ENCODE measurements around the gene SNIP1. TPM values are rescaled to one million over a fixed set of nuclear protein-coding genes. Genes with fewer than 3 reads are reported as not detected.
"Not testable (repeated sequence)": the region's sequence is repeated elsewhere in the genome, so short reads cannot be mapped to it uniquely, and the experiment has no call there.

SNIP1 gene
- total and polyA plus RNA-seq, 2 experiments from 2014 or later, result 6.5 to 10.5 TPM

DNA sequence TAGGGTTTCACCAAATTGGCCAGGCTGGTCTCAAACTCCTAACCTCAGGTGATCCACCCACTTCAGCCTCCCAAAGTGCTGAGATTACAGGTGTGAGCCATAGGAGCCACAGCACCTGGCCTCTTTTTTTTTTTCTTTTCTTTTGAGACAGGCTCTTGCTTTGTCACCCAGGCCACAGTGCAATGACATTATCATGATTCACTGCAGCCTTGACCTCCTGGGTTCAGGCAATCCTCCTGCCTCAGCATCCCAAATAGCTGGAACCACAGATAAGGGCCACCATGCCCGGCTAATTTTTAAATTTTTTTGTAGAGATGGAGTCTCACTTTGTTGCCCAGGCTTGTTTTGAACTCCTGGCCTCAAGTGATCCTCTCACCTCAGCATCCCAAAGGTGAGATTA lies 24.2 kb downstream of the SNIP1 start:
- H2AFZ ChIP-seq; DNase-seq (ENCODE audit: low spot score); H3K27ac ChIP-seq; H3K4me1 ChIP-seq (ENCODE audit: insufficient read depth); H3K9me2 ChIP-seq (replicated peaks; ENCODE audit: insufficient read depth); H3K79me2 ChIP-seq; H3K9me3 ChIP-seq (ENCODE audit: low read depth); H3K4me3 ChIP-seq; H3K36me3 ChIP-seq (replicated peaks; ENCODE audit: insufficient read depth, low read depth); H4K20me1 ChIP-seq (ENCODE audit: insufficient read depth, poor library complexity, severe bottlenecking); H3K27me3 ChIP-seq; H3K4me2 ChIP-seq: not testable (repeated sequence)
- 90% methylated on average over 1 of the region's 1 CpG for WGBS (ENCODE audit: low lambda C conversion rate, missing lambda C conversion rate)

DNA sequence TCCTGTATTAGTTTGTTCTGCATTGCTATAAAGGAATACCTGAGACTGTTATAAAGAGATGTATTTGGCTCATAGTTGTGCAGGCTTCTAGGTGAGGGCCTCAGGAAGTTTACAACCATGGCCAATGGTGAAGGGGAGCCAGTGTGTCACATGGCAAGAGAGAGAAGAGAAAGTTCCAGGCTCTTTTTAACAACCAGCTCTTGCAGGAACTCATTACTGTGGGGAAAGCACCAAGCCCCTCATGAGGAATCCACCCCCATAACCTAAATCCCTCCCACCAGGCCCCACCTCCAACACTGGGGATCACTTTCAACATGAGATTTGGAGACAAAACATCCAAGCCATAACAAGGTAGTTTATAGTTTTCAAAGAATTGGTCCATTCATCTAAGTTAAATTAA lies 34.5 kb downstream of the SNIP1 start:
- no peak overlapping the region for H2AFZ ChIP-seq
- H3K9me2 ChIP-seq (replicated peaks; ENCODE audit: insufficient read depth), result no peaks in the 10 kb centered on the region
- H3K79me2 ChIP-seq, result no peaks in the 10 kb centered on the region
- TF ChIP-seq, protein P1, sequence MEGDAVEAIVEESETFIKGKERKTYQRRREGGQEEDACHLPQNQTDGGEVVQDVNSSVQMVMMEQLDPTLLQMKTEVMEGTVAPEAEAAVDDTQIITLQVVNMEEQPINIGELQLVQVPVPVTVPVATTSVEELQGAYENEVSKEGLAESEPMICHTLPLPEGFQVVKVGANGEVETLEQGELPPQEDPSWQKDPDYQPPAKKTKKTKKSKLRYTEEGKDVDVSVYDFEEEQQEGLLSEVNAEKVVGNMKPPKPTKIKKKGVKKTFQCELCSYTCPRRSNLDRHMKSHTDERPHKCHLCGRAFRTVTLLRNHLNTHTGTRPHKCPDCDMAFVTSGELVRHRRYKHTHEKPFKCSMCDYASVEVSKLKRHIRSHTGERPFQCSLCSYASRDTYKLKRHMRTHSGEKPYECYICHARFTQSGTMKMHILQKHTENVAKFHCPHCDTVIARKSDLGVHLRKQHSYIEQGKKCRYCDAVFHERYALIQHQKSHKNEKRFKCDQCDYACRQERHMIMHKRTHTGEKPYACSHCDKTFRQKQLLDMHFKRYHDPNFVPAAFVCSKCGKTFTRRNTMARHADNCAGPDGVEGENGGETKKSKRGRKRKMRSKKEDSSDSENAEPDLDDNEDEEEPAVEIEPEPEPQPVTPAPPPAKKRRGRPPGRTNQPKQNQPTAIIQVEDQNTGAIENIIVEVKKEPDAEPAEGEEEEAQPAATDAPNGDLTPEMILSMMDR (IDR thresholded peaks at IDR 0.05; ENCODE audit: poor library complexity), result no peak
- no peak for TF ChIP-seq EZH2phosphoT487 (IDR thresholded peaks at IDR 0.05; ENCODE audit: low read depth, severe bottlenecking, unreplicated experiment)
- no peak for TF ChIP-seq EZH2 (IDR thresholded peaks at IDR 0.05; ENCODE audit: borderline replicate concordance)
- H3K27me3 ChIP-seq, result no peaks in the 10 kb centered on the region
- no peak for DNase-seq (ENCODE audit: low spot score)
- H3K36me3 ChIP-seq (replicated peaks; ENCODE audit: insufficient read depth, low read depth), result no peaks in the 10 kb centered on the region
- H3K4me2 ChIP-seq, result no peak overlapping the region
- H3K4me1 ChIP-seq (ENCODE audit: insufficient read depth), result peaks cover 5% of the 10 kb centered on the region
- H3K9me3 ChIP-seq (ENCODE audit: low read depth), result no peaks in the 10 kb centered on the region
- H3K27ac ChIP-seq, result no peak overlapping the region
- no peak overlapping the region for H3K4me3 ChIP-seq
- H4K20me1 ChIP-seq (ENCODE audit: insufficient read depth, poor library complexity, severe bottlenecking), result no peaks in the 10 kb centered on the region

DNA sequence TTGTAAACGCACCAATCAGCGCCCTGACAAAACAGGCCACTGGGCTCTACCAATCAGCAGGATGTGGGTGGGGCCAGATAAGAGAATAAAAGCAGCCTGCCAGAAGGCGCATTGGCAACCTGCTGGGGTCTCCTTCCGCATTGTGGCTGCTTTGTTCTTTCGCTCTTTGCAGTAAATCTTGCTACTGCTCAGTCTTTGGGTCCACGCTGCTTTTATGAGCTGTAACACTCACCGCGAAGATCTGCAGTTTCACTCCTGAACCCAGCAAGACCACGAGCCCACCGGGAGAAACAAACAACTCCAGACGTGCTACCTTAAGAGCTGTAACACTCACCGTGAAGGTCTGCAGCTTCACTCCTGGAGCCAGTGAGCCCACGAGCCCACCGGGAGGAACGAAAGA lies 35.2 kb downstream of the SNIP1 start:
- H4K20me1 ChIP-seq (ENCODE audit: insufficient read depth, poor library complexity, severe bottlenecking); H3K79me2 ChIP-seq: not testable (repeated sequence)

DNA sequence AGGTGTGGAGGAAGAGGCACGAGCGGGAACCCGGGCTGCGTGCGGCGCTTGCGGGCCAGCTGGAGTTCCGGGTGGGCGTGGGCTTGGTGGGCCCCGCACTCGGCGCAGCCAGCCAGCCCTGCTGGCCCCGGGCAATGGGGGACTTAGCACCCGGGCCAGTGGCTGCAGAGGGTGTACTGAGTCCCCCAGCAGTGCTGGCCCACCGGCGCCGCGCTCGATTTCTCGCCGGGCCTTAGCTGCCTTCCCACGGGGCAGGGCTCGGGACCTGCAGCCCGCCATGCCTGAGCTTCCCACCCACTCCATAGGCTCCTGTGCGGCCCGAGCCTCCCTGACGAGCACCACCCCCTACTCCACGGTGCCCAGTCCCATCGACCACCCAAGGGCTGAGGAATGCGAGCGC lies 35.9 kb downstream of the SNIP1 start:
- not testable (repeated sequence) for H3K9me2 ChIP-seq (replicated peaks; ENCODE audit: insufficient read depth); H3K4me2 ChIP-seq; H3K9me3 ChIP-seq (ENCODE audit: low read depth); H3K4me3 ChIP-seq; H3K27ac ChIP-seq; DNase-seq (ENCODE audit: low spot score); H3K27me3 ChIP-seq; H3K79me2 ChIP-seq; H3K36me3 ChIP-seq (replicated peaks; ENCODE audit: insufficient read depth, low read depth); H4K20me1 ChIP-seq (ENCODE audit: insufficient read depth, poor library complexity, severe bottlenecking); H3K4me1 ChIP-seq (ENCODE audit: insufficient read depth); H2AFZ ChIP-seq
- 95% methylated on average over 27 of the region's 31 CpGs for WGBS (ENCODE audit: low lambda C conversion rate, missing lambda C conversion rate)

More for the DNA sequence above, 35.2 kb downstream of the SNIP1 start:
- not testable (repeated sequence) for DNase-seq (ENCODE audit: low spot score); H3K4me3 ChIP-seq; H3K9me3 ChIP-seq (ENCODE audit: low read depth); H3K36me3 ChIP-seq (replicated peaks; ENCODE audit: insufficient read depth, low read depth); H3K4me1 ChIP-seq (ENCODE audit: insufficient read depth); H3K27me3 ChIP-seq; H2AFZ ChIP-seq; H3K4me2 ChIP-seq; H3K9me2 ChIP-seq (replicated peaks; ENCODE audit: insufficient read depth); H3K27ac ChIP-seq
- 88% methylated on average over 15 of the region's 15 CpGs for WGBS (ENCODE audit: low lambda C conversion rate, missing lambda C conversion rate)

DNA sequence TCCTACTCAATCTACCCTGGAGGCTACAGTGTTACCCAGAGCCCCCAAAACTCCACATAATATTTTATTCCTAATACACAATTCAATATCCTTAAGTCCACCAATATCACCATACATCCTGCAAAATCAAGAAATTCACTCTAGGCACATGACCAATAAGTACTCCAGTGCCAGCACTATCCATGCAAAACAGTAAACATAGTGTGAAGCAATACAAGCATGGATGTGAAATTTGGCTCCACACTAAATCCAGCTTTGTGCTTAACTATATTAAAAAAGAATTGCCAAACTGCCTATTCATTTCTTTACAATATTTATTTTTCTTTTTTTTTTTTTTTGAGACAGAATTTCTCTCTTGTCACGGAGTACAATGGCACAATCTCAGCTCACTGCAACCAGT lies 36.5 kb downstream of the SNIP1 start:
- no peaks in the 10 kb centered on the region for H3K27me3 ChIP-seq
- peaks cover 8% of the 10 kb centered on the region for H4K20me1 ChIP-seq (ENCODE audit: insufficient read depth, poor library complexity, severe bottlenecking)
- TF ChIP-seq, protein P1 (IDR thresholded peaks at IDR 0.05; ENCODE audit: poor library complexity), result no peak
- TF ChIP-seq EZH2 (IDR thresholded peaks at IDR 0.05; ENCODE audit: borderline replicate concordance) (no peak), EZH2phosphoT487 (IDR thresholded peaks at IDR 0.05; ENCODE audit: low read depth, severe bottlenecking, unreplicated experiment) (no peak)
- H3K4me1 ChIP-seq (ENCODE audit: insufficient read depth), result peaks cover 11% of the 10 kb centered on the region
- no peak overlapping the region for H3K4me2 ChIP-seq
- no peak overlapping the region for H3K27ac ChIP-seq
- 90% methylated on average over 1 of the region's 1 CpG for WGBS (ENCODE audit: low lambda C conversion rate, missing lambda C conversion rate)
- no peaks in the 10 kb centered on the region for H3K9me3 ChIP-seq (ENCODE audit: low read depth)
- no peak overlapping the region for H3K4me3 ChIP-seq
- peaks cover 16% of the 10 kb centered on the region for H3K79me2 ChIP-seq
- no peaks in the 10 kb centered on the region for H3K9me2 ChIP-seq (replicated peaks; ENCODE audit: insufficient read depth)
- DNase-seq (ENCODE audit: low spot score), result no peak
- H2AFZ ChIP-seq, result no peak overlapping the region
- H3K36me3 ChIP-seq (replicated peaks; ENCODE audit: insufficient read depth, low read depth), result no peaks in the 10 kb centered on the region

Measured in hepatocyte (in vitro differentiated cells).